T-cell (primary cell): ENCODE measurements around the gene RALA. TPM values are rescaled to one million over a fixed set of nuclear protein-coding genes. Genes with fewer than 3 reads are reported as not detected.

ENCODE experiments used
- ATAC-seq, 4 experiments: fragments of 200-7000 bp in 3 of 4; fragments of 150-1000 bp in 1 of 4; cut with Tn5 transposase; replicated peaks in 1 of 4; 1 replicate in 3 of 4; 2 replicates in 1 of 4; pipeline ENCODE4 v1.10.0; 2021; ENCODE audit warnings: moderate library complexity in 3 of 4, mild to moderate bottlenecking in 2 of 4, moderate number of reproducible peaks in 1 of 4
- CTCF ChIA-PET, 2 donors: fragments of 300-600 bp; sonication (Branson Sonifier 250); formaldehyde crosslinking; loops; one replicate each; lab custom pipeline; 2022; ENCODE audit warnings: antibody characterized with exemption in 2 of 2; lab: Charles Lee
- POLR2A ChIA-PET, 2 donors: fragments of 300-600 bp; sonication (Branson Sonifier 250); formaldehyde crosslinking; loops; one replicate each; lab custom pipeline; 2022; ENCODE audit warnings: antibody characterized with exemption in 2 of 2; lab: Charles Lee
- DNase-seq, 35 experiments: peaks; one replicate each; pipeline versions ENCODE4 v3.0.0 to v3.0.0-alpha.2; 2013 to 2023
- H3K27ac ChIP-seq: one replicate; pipeline ENCODE4 v1.5.1; 2013; ENCODE audit warnings: low read length
- H3K27me3 ChIP-seq, 2 experiments: replicated peaks in 1 of 2; 1 replicate in 1 of 2; 2 replicates in 1 of 2; pipeline versions ENCODE4 v1.6.1 to v1.7.0; 2013; ENCODE audit warnings: low read length in 1 of 2, mixed read lengths in 1 of 2; ENCODE audit not compliant: control insufficient read depth in 2 of 2, insufficient read depth in 2 of 2; ENCODE audit errors: extremely low read depth in 1 of 2
- H3K36me3 ChIP-seq, 2 donors: 1 replicate in 1 of 2; 2 replicates in 1 of 2; pipeline versions ENCODE4 v1.6.1 to v1.7.0; 2013; ENCODE audit warnings: low read length in 1 of 2; ENCODE audit not compliant: control insufficient read depth in 2 of 2, insufficient read depth in 1 of 2; ENCODE audit errors: extremely low read depth in 1 of 2
- H3K4me1 ChIP-seq, 2 experiments: 1 replicate in 1 of 2; 2 replicates in 1 of 2; pipeline versions ENCODE4 v1.6.1 to v1.7.0; 2013; ENCODE audit warnings: low read length in 2 of 2, mixed read lengths in 1 of 2; ENCODE audit not compliant: insufficient read depth in 2 of 2, control insufficient read depth in 1 of 2; ENCODE audit errors: extremely low read depth in 1 of 2
- H3K4me3 ChIP-seq, 2 donors: 1 replicate in 1 of 2; 2 replicates in 1 of 2; pipeline versions ENCODE4 v1.5.1 to v1.7.0; 2013; ENCODE audit warnings: mild to moderate bottlenecking in 2 of 2, low read length in 1 of 2, moderate library complexity in 1 of 2; ENCODE audit not compliant: control insufficient read depth in 1 of 2; ENCODE audit errors: extremely low read depth in 1 of 2
- H3K9me3 ChIP-seq: 2 replicates; pipeline ENCODE4 v1.7.0; 2013
- H3K27ac Mint-ChIP-seq, 2 donors: one replicate each; pipeline ENCODE4 v1.8.0; 2020 to 2021; ENCODE audit warnings: mild to moderate bottlenecking in 2 of 2, mixed read lengths in 2 of 2
- H3K27me3 Mint-ChIP-seq, 2 donors: one replicate each; pipeline ENCODE4 v1.8.0; 2021 to 2022; ENCODE audit warnings: mixed read lengths in 2 of 2
- H3K36me3 Mint-ChIP-seq: one replicate; pipeline ENCODE4 v1.8.0; 2021; ENCODE audit warnings: mixed read lengths
- H3K4me1 Mint-ChIP-seq, 3 donors: one replicate each; pipeline ENCODE4 v1.8.0; 2020 to 2022; ENCODE audit warnings: mixed read lengths in 3 of 3, mild to moderate bottlenecking in 1 of 3
- H3K4me3 Mint-ChIP-seq, 3 donors: one replicate each; pipeline ENCODE4 v1.8.0; 2020 to 2022; ENCODE audit warnings: mild to moderate bottlenecking in 3 of 3, mixed read lengths in 3 of 3, moderate library complexity in 3 of 3
- H3K9me3 Mint-ChIP-seq, 3 donors: one replicate each; pipeline ENCODE4 v1.8.0; 2020 to 2022; ENCODE audit warnings: mixed read lengths in 3 of 3
- WGBS: methylation state at CpG from one replicate; pipeline ENCODE4 v1.1.5; 2013; ENCODE audit warnings: missing lambda C conversion rate; ENCODE audit not compliant: insufficient coverage; 5-methylcytosine and 5-hydroxymethylcytosine counted together
- total RNA-seq, 35 experiments: library from RNA in 6 of 35; stranded (reverse) in 6 of 35; fragments of 120-200 nt in 1 of 35; gene quantifications; one replicate each; pipeline versions ENCODE4 v1.2.1 to v1.2.4 and lab custom pipeline; 2013 to 2026

Gene RALA
- total RNA-seq, 5 donors from 2014 or later (not counting 1 experiment from before 2014, with no cell fraction given), result 24.4 to 49.8 (median 36.7) TPM

DNA sequence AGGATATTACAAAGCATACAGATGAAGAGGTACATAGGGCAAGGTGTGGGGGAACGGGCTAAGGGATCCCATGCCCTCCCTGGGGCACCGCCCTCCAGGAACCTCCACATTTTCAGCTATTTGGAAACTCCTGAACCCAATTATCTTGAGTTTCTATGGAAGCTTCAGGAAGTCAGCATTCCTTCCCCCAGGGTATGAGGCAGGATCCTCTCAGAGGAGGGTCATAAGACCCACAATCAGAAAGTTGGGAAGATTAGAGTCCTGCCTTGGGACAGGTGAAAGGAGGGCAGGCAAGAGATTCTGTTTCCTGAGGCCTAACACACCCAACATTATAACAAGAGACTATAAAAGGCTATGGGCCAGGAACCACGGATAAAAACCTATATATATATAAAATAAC, 98.0 kb downstream of the RALA start:
- Histone ChIP-seq H3K4me1 (no peaks in the 10 kb centered on the region), H3K36me3 (no peaks in the 10 kb centered on the region), H3K27ac (no peak overlapping the region), H3K27me3 (peaks cover 0 to 4% of the 10 kb centered on the region in 2 experiments), H3K9me3 (no peaks in the 10 kb centered on the region), H3K4me3 (no peak overlapping the region)
- ATAC-seq, result no peak
- H3K36me3 Mint-ChIP-seq, result no peaks in the 10 kb centered on the region
- no peak for DNase-seq
- H3K27me3 Mint-ChIP-seq, result peaks cover 0 to 5% of the 10 kb centered on the region in 2 donors
- no peak overlapping the region for H3K27ac Mint-ChIP-seq
- WGBS, result no CpG with 5 or more reads among the region's 3 CpGs
- H3K4me3 Mint-ChIP-seq, result no peak overlapping the region
- H3K4me1 Mint-ChIP-seq, result no peaks in the 10 kb centered on the region
- POLR2A ChIA-PET, result no interaction called here
- peaks cover 0 to 4% (median 0%) of the 10 kb centered on the region in 3 donors for H3K9me3 Mint-ChIP-seq
- CTCF ChIA-PET, result interaction anchor here in 1 of 2 donors (0.6 kb wide), 1 partner anchor 147 kb away, joined by 7 read pairs; no protein-coding TSS in a partner anchor

DNA sequence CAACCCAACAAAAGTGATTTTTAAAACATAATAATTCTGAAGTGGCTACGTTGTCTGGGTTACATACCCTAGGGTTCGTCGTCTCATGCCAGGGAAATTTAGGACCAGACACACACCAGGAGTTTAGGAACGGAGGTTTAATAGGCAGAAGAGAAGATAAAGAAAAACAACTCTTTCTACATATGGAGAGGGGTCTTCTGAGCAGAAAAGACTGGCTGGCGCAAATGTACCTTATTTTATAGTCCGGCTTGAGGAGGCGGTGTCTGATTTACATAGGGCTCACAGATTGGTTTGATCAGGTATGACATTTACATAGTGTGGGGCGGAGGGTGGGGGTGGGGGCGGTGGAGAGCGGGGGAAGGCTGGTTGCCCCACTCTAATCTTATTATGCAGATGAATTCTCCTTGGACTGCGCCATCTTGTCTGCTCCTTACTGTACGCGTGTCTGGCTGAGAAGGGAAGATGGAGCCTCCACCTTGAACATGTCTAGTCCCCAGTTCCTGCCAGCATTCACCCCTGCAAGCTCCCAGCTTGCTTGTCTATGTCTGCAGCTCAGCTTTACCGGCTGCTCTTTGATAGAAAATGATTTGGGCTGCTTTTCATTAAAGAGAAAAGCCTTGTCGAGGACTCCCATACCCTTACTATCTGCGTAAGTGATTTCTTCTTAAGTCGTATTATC, 98.7 kb downstream of the RALA start:
- POLR2A ChIA-PET, result no interaction called here
- H3K9me3 Mint-ChIP-seq, result no peaks in the 10 kb centered on the region
- H3K36me3 ChIP-seq, result no peaks in the 10 kb centered on the region
- no peaks in the 10 kb centered on the region for H3K4me1 ChIP-seq
- H3K27ac Mint-ChIP-seq, result no peak overlapping the region
- H3K27ac ChIP-seq, result no peak overlapping the region
- no peak for ATAC-seq
- H3K27me3 ChIP-seq, result peaks cover 0 to 4% of the 10 kb centered on the region in 2 experiments
- DNase-seq, result no peak
- H3K4me3 ChIP-seq, result no peak overlapping the region
- H3K27me3 Mint-ChIP-seq, result peaks cover 0 to 5% of the 10 kb centered on the region in 2 donors
- CTCF ChIA-PET, result interaction anchor here in 1 of 2 donors (0.6 kb wide), 1 partner anchor 147 kb away, joined by 7 read pairs; no protein-coding TSS in a partner anchor
- H3K4me1 Mint-ChIP-seq, result no peaks in the 10 kb centered on the region
- no CpG with 5 or more reads among the region's 17 CpGs for WGBS
- H3K9me3 ChIP-seq, result no peaks in the 10 kb centered on the region
- no peak overlapping the region for H3K4me3 Mint-ChIP-seq
- no peaks in the 10 kb centered on the region for H3K36me3 Mint-ChIP-seq

DNA sequence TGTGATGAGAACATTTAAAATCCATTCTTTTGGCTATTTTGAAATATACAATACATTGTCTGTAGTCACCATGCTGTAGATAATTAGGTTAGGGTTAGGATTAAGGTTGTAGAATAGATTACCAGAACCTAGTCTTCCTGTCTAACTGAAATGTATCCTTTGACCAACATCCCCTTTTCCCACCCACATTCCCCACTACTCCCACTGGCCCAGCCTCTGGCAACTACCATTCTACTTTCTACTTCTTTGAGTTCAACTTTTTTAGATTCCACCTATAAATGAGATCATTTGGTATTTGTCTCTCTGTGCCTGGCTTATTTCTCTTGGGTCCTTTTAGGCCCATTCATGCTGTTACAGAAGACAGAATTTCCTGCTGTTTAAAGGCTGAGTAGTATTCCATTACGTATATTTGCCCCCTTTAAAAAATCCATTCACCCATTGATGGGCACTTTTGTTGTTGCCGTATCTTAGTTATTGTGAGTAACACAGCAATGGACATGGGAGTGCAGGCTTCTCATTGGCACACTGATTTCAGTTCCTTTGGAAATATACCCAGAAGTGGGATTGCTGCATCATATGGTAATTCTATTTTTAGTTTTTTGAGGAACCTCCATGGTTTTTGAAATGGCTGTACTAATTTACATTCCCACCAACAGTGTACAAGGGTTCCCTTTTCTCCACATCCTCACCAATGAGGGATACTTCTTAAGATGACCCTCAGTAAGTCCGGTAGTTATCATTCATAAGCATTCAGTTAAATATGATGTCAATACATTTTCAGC, 104.0 kb downstream of the RALA start:
- no peak for DNase-seq
- no peak for ATAC-seq
- H3K9me3 Mint-ChIP-seq, result no peaks in the 10 kb centered on the region
- Histone ChIP-seq H3K4me1 (peaks cover under 1 to 4% of the 10 kb centered on the region in 2 experiments), H3K36me3 (no peaks in the 10 kb centered on the region), H3K27me3 (no peaks in the 10 kb centered on the region), H3K4me3 (no peak overlapping the region), H3K27ac (no peak overlapping the region), H3K9me3 (no peaks in the 10 kb centered on the region)
- H3K4me3 Mint-ChIP-seq, result no peak overlapping the region
- 80% methylated on average over 1 of the region's 3 CpGs for WGBS
- peaks cover 4 to 6% (median 5%) of the 10 kb centered on the region in 3 donors for H3K4me1 Mint-ChIP-seq
- no peak overlapping the region for H3K27ac Mint-ChIP-seq
- CTCF ChIA-PET, result no interaction called here
- no peaks in the 10 kb centered on the region for H3K36me3 Mint-ChIP-seq
- POLR2A ChIA-PET, result no interaction called here
- H3K27me3 Mint-ChIP-seq, result no peaks in the 10 kb centered on the region

DNA sequence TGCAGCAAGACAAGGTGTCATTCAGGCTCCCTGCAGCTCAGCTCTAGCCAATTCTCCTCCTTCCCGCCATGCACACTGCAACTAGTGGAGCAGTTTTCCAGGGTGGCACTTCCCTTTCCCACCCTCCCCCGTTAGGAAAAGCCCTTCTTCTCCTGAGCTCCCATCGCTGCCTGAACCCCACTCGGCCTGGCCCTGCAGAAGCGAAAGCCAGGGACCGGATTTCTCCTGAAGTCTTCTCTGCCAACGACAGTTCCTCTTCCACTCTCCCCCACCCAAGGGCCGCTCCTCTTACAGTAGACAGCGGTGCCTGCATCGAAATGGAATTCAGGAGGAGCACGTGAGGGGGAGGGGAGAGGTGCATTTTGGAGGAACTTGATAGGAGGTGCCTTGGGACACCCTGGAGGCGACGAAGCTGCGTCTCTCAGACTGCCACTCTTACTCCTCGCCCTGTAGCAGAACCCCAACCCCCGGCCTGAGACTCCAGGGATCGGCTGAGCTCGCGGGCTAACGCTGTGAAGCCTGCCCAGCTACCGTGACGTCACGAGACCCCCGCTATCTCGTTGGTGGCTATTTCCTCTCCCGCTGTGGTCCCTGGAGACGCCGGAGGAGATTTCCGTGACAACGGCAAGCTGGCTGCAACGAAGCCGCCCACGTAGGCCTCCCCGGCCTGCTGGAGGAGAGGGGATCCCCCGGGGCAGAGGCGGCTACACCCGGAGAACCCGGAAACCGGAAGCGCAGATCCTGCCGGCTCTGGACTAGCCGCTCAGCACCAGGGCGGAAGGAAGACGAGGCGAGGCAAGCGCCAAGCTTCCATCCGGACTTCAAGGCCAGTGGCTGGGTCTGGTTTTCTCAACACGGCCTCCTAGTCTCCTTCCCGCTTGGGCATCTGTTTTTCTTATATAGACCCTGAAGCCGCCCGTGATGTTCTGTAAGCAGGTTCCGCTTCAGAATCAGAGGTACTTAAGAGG, 109.7 kb downstream of the RALA start:
- Mint-ChIP-seq H3K36me3 (no peaks in the 10 kb centered on the region), H3K27ac (peak overlapping the region; percentile 96 to 98), H3K27me3 (no peaks in the 10 kb centered on the region), H3K4me1 (peaks cover 35 to 49% (median 42%) of the 10 kb centered on the region in 3 donors), H3K9me3 (no peaks in the 10 kb centered on the region), H3K4me3 (peak overlapping the region; percentile 91 to 95 (median 93))
- peak; percentile 77 to 97 (median 93) for DNase-seq
- Histone ChIP-seq H3K27me3 (no peaks in the 10 kb centered on the region), H3K4me3 (peak overlapping the region; percentile 71 to 76), H3K9me3 (no peaks in the 10 kb centered on the region), H3K36me3 (no peaks in the 10 kb centered on the region), H3K4me1 (peaks cover 7 to 39% of the 10 kb centered on the region in 2 experiments), H3K27ac (peak overlapping the region; percentile 83)
- ChIA-PET POLR2A (interaction anchor here (0.6 to 0.8 kb wide), 4 partner anchors 99 to 401 kb away, joined by 3 to 6 read pairs (median 3); partner anchors contain the start of gene MPLKIP (in 1 of the 2)), CTCF (interaction anchor here (0.5 to 4.0 kb wide), 11 partner anchors 9 to 824 kb away, joined by 3 to 36 read pairs (median 4); partner anchors contain the start of gene VPS41 (in 1 of the 2))
- 4% methylated on average over 33 of the region's 52 CpGs for WGBS
- ATAC-seq, result peak; percentile 88 to 96 (median 94)

DNA sequence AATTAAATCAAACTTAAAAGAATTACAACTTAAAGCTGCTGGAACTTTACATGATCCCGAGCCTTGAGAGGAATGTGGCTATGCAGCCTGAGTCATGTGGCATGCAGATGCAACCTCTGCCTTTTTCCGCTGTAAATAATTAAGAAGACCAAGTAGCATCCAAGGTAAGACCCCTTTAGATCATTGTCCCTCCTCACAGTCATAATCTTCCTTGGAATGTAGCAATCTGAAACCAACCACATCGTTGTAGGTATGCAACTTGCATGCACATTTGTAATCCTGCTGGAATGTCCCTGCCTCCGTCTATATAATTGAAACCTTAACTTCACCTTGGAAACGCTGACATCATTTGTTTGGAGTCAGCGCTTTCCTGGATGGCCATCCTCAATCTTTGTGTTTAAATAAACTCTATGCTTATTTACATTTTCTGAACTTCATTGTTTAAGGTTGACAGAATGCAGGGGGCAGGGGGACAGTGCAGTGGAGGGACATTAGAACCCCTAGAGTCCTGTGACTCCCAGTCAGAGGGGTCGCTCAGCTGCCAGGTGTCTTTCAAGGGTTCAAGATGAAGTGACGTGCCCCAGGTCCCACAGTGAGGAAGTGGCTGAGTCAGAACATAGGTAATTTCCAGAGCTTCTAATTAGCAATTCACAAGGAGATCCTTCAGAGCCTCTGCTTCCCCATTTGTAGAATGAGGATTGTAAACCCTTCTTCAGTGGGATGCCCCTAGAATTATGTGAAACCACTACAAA, 110.7 kb downstream of the RALA start:
- peak overlapping the region; percentile 71 to 76 for H3K4me3 ChIP-seq
- Mint-ChIP-seq H3K9me3 (no peaks in the 10 kb centered on the region), H3K27ac (peak overlapping the region; percentile 96 to 98), H3K4me1 (peaks cover 35 to 51% (median 45%) of the 10 kb centered on the region in 3 donors), H3K4me3 (peak overlapping the region; percentile 91 to 95 (median 93)), H3K36me3 (no peaks in the 10 kb centered on the region), H3K27me3 (no peaks in the 10 kb centered on the region)
- WGBS, result 40% methylated on average over 5 of the region's 8 CpGs
- CTCF ChIA-PET, result interaction anchor here (0.5 to 4.0 kb wide), 8 partner anchors 8 to 825 kb away, joined by 3 to 36 read pairs (median 5); partner anchors contain the start of genes RALA (in 1 of the 2) and VPS41 (in 1 of the 2)
- H3K27me3 ChIP-seq, result no peaks in the 10 kb centered on the region
- ATAC-seq (no peak), DNase-seq (peak in 3 of 35 experiments; percentile 4 to 55 (median 10))
- H3K27ac ChIP-seq, result peak overlapping the region; percentile 83
- H3K36me3 ChIP-seq, result no peaks in the 10 kb centered on the region
- no peaks in the 10 kb centered on the region for H3K9me3 ChIP-seq
- POLR2A ChIA-PET, result no interaction called here
- peaks cover 7 to 39% of the 10 kb centered on the region in 2 experiments for H3K4me1 ChIP-seq
